GM12874 (cell line): Measurements from ENCODE around the gene LRP1.

Experiments used
- TF ChIP-seq, protein P1 (sequence below): IDR thresholded peaks from 2 replicates; pipeline ENCODE4 v1.5.1; 2011; ENCODE audit warnings: low read depth, mild to moderate bottlenecking, control low read depth, low read length, moderate library complexity; ENCODE audit not compliant: insufficient read depth

LRP1 gene

DNA sequence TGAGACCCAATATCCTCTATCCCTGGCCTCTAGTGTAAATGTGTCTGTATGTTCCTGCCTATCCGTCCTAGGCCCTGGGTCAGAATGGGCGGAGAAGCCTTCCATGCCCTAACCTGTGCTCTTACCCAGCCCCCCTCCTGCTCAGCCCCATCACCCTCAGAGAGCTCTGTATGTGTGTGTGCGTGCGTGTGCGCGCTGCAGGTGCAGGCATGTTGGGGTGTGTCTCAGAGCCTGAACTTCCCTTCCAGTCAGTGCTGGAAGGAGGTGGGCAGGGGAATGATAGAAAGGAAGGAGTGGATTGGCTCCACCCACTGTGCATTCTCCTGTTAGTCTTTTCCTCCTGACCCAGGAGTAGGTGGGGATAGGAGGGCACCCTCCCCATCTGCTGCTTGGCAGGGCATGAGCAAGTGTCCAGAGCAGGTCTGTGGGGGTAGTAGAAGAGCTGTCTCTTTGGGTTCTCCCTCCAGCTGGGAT lies 32.1 kb upstream of the LRP1 start:
- TF ChIP-seq, protein P1, sequence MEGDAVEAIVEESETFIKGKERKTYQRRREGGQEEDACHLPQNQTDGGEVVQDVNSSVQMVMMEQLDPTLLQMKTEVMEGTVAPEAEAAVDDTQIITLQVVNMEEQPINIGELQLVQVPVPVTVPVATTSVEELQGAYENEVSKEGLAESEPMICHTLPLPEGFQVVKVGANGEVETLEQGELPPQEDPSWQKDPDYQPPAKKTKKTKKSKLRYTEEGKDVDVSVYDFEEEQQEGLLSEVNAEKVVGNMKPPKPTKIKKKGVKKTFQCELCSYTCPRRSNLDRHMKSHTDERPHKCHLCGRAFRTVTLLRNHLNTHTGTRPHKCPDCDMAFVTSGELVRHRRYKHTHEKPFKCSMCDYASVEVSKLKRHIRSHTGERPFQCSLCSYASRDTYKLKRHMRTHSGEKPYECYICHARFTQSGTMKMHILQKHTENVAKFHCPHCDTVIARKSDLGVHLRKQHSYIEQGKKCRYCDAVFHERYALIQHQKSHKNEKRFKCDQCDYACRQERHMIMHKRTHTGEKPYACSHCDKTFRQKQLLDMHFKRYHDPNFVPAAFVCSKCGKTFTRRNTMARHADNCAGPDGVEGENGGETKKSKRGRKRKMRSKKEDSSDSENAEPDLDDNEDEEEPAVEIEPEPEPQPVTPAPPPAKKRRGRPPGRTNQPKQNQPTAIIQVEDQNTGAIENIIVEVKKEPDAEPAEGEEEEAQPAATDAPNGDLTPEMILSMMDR: no peak

DNA sequence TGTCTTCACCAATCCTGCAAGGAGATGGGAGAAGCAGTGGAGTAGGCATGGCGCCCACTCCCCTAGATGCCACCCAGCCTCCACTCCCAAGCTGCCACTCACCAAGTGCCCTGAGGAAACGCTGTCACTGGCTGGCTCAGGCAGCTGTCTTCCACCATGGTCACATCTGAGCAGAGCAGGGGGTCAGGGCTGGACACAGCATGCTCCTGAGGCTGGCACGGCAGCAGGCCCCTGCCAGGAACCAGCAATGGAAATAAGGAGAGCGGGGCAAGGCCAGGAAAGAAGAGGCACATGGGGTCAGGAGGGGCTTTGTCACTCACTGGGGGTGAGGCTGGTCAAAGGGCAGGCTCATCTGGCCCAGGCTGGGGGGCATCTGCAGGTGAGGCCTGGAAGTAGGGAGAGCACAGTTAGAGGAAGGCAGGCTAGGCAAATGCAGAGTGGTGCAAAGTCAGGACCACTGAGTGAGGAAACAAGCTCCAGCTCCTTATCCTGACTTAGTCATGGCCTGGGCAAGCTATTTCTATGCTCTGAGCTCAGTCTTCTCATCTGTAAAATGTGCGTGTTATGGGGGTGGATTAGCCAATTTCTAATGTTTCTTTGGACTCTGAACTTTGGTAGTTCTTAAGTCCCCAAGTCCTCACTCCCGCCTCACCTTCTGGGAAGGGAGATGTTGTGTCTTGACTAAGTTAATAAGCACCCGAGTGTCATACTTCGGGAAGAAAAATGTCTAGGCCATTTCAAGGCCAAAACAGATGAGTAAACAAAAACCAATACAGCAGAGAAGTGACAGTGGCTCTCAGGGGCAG lies 31.3 kb upstream of the LRP1 start:
- TF ChIP-seq, protein P1: no peak

DNA sequence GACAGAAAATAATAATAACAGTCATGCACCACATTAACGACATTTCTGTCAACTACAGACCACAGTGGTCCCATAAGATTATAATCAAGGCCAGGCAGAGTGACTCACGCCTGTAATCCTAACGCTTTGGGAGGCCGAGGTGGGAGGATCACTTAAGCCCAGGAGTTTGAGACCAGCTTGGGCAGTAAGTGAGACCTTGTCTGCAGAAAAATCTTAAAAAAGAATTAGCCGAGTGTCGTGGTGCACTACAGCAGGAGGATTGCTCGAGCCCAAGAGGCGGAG lies 30.8 kb upstream of the LRP1 start:
- TF ChIP-seq, protein P1: no peak

DNA sequence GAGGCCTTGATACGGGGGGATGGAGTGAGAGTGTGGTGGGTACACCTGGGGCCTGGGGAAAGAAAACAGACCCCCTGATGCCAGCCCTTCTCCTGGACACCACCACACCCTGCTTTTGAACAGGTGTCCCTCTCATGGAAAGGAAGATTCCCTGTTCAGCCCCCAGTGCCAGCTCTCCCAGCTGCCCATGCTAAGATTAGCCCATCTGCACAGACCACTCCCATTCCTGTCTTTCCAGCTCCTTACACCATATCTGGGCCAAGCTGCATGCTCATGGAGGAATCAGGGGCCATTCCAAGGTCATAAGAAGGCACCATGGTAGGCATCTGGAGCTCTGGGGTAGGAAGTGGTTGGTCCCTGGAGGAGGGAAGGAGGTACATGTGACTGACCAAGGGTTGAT lies 29.7 kb upstream of the LRP1 start:
- TF ChIP-seq, protein P1: no peak

DNA sequence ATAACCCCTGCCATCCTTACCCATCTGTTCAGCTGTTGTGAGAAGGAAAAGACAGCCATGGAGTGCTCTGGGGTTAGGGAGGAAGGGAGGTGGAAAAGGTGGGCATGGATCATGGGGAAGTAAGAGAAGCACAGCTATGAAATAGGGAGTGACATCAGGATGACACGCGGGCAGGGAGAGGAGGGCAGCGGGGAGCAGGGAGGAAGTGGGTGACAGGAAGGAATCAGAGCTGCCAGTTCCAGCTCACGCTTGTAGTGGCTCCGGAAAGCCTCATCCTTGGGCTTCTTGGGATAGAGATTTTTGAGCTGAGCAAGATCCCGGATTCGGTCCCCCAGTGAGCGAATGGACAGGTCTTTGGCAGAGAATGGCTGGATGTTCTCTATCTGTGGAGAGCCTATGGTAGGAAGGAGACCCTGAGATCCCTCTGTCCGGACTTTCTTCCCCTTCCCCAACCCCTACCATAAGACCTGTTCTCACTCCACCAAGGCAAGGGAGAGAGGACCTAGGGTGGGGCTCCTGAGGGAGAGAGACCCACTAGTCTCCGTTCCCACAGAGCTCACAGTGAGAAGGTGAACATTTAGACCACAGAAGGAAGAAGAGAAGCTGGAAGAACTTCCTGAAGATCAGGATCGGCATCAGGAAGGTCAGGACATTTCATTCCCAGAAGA lies 29.1 kb upstream of the LRP1 start:
- TF ChIP-seq, protein P1: no peak

DNA sequence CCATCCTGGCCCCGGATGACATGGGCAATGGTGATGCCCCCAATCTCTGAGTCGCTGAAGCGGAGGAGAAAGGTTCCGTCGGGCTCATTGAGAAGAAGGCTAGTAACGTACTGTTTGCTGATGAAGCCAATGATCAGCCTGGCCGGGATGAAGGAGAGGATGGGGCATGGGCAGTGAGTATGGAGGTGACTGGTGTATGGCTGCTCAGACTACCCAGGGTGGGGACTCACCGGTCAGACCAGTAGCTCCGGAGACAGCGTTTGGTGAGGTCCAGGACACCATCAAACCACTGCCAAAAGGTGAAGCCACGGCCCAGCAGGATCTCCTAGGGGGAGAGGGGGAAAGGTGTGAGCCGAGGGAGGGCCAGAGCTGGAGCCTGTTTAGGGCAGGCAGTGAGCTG lies 28.5 kb upstream of the LRP1 start:
- TF ChIP-seq, protein P1: no peak

DNA sequence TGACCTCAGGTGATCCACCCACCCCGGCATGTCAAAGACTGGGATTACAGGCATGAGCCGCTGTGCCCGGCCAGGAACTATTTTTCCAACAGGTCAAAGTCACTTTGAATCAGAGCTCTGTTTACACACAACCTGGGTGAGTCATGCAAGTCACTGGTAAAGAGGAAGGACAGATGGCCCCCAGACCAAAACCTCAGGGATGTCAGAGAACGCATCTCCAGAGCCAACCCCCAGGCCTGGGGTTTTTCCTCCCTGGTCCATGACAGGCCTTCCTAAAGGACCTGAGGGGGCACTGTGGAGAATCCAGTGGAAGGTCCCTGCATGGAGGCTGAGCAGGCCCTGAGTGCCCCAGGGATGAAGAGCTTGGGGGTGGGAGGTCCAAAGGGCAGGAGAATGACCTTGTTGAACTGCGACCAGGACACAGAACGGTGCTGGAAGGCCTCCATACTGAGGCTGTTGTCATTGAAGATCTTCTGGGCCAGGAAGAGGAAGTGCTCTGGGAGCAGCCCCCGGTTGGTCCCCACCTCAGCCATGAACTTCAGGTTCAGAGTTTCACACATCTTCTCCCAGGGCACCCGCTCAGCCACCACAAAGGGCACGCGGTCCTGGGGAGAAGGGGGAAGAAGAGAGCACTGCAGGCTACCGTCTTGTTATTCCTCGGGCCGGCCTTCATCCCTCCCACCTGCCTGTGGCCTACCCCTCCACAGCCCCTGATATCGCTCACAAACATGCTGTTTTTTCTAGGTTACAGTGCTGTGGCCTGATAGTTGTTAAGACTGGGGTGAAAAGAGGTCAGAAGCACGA lies 26.2 kb upstream of the LRP1 start:
- TF ChIP-seq, protein P1: no peak
